Suprapubic skin (tissue), 4 donors: ENCODE data around the gene SLC6A7. TPM values are rescaled to one million over a fixed set of nuclear protein-coding genes. Genes with fewer than 3 reads are reported as not detected.

Source experiments
- DNase-seq, 2 donors: peaks; one replicate each; pipeline ENCODE4 v3.0.0-alpha.2; 2019; ENCODE audit warnings: low spot score in 2 of 2
- H3K27ac ChIP-seq: fragments of 200-600 bp; sonication (generic); one replicate; pipeline ENCODE4 v1.5.1; 2019
- H3K27me3 ChIP-seq: fragments of 200-600 bp; sonication (generic); one replicate; pipeline ENCODE4 v1.5.1; 2019
- H3K36me3 ChIP-seq: fragments of 200-600 bp; sonication (generic); one replicate; pipeline ENCODE4 v1.5.1; 2019
- H3K4me1 ChIP-seq: fragments of 200-600 bp; sonication (generic); one replicate; pipeline ENCODE4 v1.5.1; 2019
- H3K4me3 ChIP-seq: fragments of 200-600 bp; sonication (generic); one replicate; pipeline ENCODE4 v1.5.1; 2019; ENCODE audit warnings: mild to moderate bottlenecking
- H3K9me3 ChIP-seq: fragments of 200-600 bp; sonication (generic); one replicate; pipeline ENCODE4 v1.5.1; 2019
- EP300 ChIP-seq: sonication (generic); formaldehyde crosslinking; IDR thresholded peaks from one replicate; pipeline ENCODE4 v1.6.1; 2017; ENCODE audit warnings: antibody characterized with exemption
- POLR2A ChIP-seq, 2 donors: fragments of 450-650 bp; IDR thresholded peaks; one replicate each; pipeline ENCODE4 v1.6.1; 2017; ENCODE audit warnings: antibody characterized with exemption in 2 of 2, mild to moderate bottlenecking in 2 of 2, moderate library complexity in 2 of 2
- POLR2AphosphoS5 ChIP-seq, 3 donors: sonication (generic); formaldehyde crosslinking; IDR thresholded peaks; one replicate each; pipeline ENCODE4 v1.6.1; 2017; ENCODE audit warnings: antibody characterized with exemption in 3 of 3
- WGBS: methylation state at CpG from one replicate; pipeline ENCODE4 v1.1.5; 2018; 5-methylcytosine and 5-hydroxymethylcytosine counted together
- total RNA-seq, 4 donors: library from RNA; depleted of rRNA; stranded (reverse); fragments of >200 nt; gene quantifications; one replicate each; pipeline ENCODE4 v1.1.0, GENCODE V29; 2016
- TF ChIP-seq, protein P1 (sequence below), 2 donors: fragments of 200-600 bp in 1 of 2; fragments of 450-650 bp in 1 of 2; sonication (generic) in 1 of 2; IDR thresholded peaks; one replicate each; pipeline ENCODE4 v1.5.1; 2016 to 2019; ENCODE audit warnings: antibody characterized with exemption in 2 of 2, mild to moderate bottlenecking in 1 of 2, moderate library complexity in 1 of 2

The SLC6A7 gene
- total RNA-seq, 4 donors from 2014 or later: not detected

DNA sequence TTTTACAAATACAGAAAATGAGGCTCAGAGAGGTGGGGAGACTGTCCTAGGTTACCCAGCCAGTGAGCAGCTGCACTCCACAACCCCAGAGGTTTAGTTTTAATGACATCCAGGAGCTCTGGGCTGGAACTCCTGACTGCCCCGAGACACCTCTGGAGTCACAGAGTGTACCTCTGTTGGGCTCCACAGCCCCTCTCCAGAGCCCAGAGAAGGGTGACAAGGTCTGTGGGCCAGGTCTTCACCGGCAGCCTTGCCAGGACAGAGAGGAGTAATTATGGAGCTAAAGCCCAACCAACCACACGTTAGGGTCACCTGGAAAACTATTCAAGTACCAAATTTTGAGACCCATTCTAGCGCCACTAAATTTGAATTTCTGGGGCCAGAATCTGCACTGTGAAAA is 12.1 kb upstream of the SLC6A7 start:
- no peak overlapping the region for H3K27ac ChIP-seq
- no peak for DNase-seq
- no peak overlapping the region for H3K4me3 ChIP-seq
- no peaks in the 10 kb centered on the region for H3K9me3 ChIP-seq
- WGBS: 71% methylated on average over 4 of the region's 4 CpGs
- TF ChIP-seq EP300 (no peak), POLR2AphosphoS5 (IDR thresholded peaks at IDR 0.05) (no peak), POLR2A (IDR thresholded peaks at IDR 0.05) (no peak)
- TF ChIP-seq, protein P1, sequence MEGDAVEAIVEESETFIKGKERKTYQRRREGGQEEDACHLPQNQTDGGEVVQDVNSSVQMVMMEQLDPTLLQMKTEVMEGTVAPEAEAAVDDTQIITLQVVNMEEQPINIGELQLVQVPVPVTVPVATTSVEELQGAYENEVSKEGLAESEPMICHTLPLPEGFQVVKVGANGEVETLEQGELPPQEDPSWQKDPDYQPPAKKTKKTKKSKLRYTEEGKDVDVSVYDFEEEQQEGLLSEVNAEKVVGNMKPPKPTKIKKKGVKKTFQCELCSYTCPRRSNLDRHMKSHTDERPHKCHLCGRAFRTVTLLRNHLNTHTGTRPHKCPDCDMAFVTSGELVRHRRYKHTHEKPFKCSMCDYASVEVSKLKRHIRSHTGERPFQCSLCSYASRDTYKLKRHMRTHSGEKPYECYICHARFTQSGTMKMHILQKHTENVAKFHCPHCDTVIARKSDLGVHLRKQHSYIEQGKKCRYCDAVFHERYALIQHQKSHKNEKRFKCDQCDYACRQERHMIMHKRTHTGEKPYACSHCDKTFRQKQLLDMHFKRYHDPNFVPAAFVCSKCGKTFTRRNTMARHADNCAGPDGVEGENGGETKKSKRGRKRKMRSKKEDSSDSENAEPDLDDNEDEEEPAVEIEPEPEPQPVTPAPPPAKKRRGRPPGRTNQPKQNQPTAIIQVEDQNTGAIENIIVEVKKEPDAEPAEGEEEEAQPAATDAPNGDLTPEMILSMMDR (IDR thresholded peaks at IDR 0.05): no peak
- no peaks in the 10 kb centered on the region for H3K27me3 ChIP-seq
- H3K36me3 ChIP-seq: no peaks in the 10 kb centered on the region
- peaks cover 35% of the 10 kb centered on the region for H3K4me1 ChIP-seq

DNA sequence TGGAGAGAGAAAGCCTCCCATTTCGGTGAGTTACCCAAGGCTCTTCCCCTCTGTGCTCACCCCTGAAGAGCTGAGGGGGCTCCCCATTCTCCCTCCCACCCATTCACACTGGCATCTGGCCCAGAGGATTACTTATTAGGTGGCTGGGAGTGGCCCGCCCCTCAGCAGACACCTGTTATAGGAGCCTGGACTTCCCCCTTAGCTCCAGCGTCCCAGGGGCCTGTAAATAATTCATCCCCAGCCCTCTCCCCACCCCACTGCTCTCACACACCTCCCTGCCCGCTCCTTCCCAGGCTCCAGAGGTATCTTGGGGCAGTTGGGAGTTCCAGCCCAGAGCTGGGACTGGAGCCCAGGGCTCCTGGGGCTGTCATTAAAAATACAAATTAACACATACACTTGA is 11.6 kb upstream of the SLC6A7 start:
- Histone ChIP-seq H3K27ac (no peak overlapping the region), H3K4me1 (peaks cover 35% of the 10 kb centered on the region), H3K27me3 (no peaks in the 10 kb centered on the region), H3K9me3 (no peaks in the 10 kb centered on the region), H3K4me3 (no peak overlapping the region), H3K36me3 (no peaks in the 10 kb centered on the region)
- WGBS: 82% methylated on average over 3 of the region's 4 CpGs
- no peak for TF ChIP-seq POLR2AphosphoS5 (IDR thresholded peaks at IDR 0.05)
- TF ChIP-seq POLR2A (IDR thresholded peaks at IDR 0.05): no peak
- TF ChIP-seq, protein P1 (IDR thresholded peaks at IDR 0.05): no peak
- no peak for TF ChIP-seq EP300
- DNase-seq: no peak

DNA sequence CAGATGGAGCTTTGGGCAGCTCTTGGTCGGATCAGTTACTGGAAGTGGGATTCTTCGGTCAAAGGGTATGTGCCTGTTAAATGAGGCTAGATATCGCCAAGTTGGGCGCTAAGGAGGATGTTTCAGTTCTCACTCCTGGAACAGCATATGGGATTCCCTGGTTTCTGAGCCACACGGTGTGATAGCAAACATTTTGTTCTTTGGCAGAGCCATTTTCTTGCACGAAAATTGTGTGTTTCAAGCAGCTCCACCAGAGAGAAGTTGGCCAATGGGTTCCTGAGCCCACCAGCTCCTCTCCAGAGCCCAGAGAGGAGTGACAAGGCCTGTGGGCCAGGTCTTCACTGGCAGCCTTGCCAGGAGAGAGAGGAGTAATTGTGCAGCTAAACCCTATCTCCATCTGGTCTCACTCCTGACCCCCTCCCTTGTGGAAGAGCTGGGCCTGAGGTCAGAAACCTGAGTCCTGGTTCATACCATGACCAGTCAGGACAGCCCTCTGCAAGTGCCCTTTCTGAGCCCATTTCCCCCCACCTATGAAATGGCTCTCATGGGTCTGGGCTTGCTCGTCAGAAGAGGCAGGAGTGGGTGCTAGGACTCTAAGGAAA is 10.7 kb upstream of the SLC6A7 start:
- H3K36me3 ChIP-seq: no peaks in the 10 kb centered on the region
- no peaks in the 10 kb centered on the region for H3K27me3 ChIP-seq
- TF ChIP-seq POLR2A (IDR thresholded peaks at IDR 0.05) (no peak), POLR2AphosphoS5 (IDR thresholded peaks at IDR 0.05) (no peak), EP300 (no peak)
- TF ChIP-seq, protein P1 (IDR thresholded peaks at IDR 0.05): no peak
- H3K27ac ChIP-seq: peak overlapping the region; percentile 76
- peaks cover 35% of the 10 kb centered on the region for H3K4me1 ChIP-seq
- no peak overlapping the region for H3K4me3 ChIP-seq
- no peaks in the 10 kb centered on the region for H3K9me3 ChIP-seq
- 86% methylated on average over 7 of the region's 7 CpGs for WGBS
- DNase-seq: no peak

DNA sequence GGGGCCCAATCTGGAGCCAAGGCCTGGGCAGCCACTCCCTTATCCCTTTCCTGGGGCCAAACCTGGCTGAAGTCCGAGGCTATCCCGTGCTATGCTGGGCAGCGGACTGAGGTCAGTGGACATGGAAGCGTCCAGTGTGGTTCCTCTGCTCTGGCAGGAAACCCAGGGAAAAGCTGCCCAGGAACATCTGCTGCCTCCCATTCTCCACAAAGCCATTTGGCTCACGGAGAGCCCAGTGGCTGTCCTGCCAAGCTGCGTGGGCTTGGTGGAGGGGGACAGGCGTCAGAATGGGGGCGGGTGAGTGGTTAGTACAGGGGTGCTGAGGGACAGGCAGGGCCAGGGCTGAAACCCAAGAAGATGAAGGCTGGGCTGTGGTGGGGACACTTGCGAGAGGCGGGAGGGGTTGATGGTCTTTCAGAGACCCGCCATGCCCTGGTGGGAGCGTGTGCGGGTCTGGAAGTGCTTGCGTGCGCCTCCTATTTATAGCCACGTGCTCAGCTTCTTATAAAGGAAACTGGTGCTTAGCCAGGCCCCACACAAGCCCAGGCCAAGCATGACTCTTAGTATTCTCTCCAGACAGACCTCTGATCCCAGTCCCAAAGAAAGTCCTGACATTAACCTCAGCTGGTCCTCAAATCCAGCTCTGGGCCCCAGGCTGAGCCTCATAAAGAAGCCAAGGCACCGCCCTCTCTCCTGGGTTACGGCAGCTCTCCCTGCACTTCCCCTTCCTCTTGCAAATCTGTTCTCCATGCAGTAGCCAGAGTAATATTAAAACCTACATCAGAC is 9.4 kb upstream of the SLC6A7 start:
- Histone ChIP-seq H3K27me3 (no peaks in the 10 kb centered on the region), H3K36me3 (no peaks in the 10 kb centered on the region), H3K9me3 (no peaks in the 10 kb centered on the region), H3K27ac (peak overlapping the region; percentile 76), H3K4me1 (peaks cover 35% of the 10 kb centered on the region), H3K4me3 (no peak overlapping the region)
- no peak for TF ChIP-seq POLR2A (IDR thresholded peaks at IDR 0.05)
- TF ChIP-seq POLR2AphosphoS5 (IDR thresholded peaks at IDR 0.05): peak in 1 of 3 donors; percentile 40
- peak in 1 of 2 donors; percentile 82 for DNase-seq
- WGBS: 64% methylated on average over 18 of the region's 18 CpGs

DNA sequence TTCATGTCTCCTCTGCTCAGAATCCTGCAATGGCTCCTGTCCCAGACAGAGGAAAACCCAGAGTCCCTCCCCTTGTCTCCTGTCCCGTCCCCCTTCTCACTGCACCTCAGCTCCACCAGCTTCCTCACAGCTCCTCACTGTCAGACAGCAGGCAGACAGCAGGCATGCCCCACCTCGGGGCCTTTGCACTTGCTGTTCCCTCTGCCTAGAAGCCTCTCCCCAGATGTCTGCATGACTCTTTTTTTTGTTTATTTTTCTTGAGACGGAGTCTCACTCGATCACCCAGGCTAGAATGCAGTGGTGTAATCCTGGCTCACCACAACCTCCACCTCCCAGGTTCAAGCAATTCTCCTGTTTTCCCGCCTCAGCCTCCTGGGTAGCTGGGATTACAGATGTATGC is 8.8 kb upstream of the SLC6A7 start:
- no peak for DNase-seq
- H3K9me3 ChIP-seq: no peaks in the 10 kb centered on the region
- peak overlapping the region; percentile 76 for H3K27ac ChIP-seq
- TF ChIP-seq, protein P1 (IDR thresholded peaks at IDR 0.05): no peak
- TF ChIP-seq POLR2A (IDR thresholded peaks at IDR 0.05) (no peak), EP300 (no peak), POLR2AphosphoS5 (IDR thresholded peaks at IDR 0.05) (no peak)
- 64% methylated on average over 5 of the region's 5 CpGs for WGBS
- peaks cover 31% of the 10 kb centered on the region for H3K4me1 ChIP-seq
- no peaks in the 10 kb centered on the region for H3K27me3 ChIP-seq
- H3K4me3 ChIP-seq: no peak overlapping the region
- no peaks in the 10 kb centered on the region for H3K36me3 ChIP-seq
